H1 (cell line): Measurements from ENCODE around the gene DPYD. TPM values are rescaled to one million over a fixed set of nuclear protein-coding genes. Genes with fewer than 3 reads are reported as not detected.

ENCODE experiments used
- CTCF ChIA-PET: fragments of 300-600 bp; sonication (Branson Sonifier 250); formaldehyde crosslinking; loops from one replicate; lab custom pipeline; 2021; ENCODE audit not compliant: partially characterized antibody; lab: Charles Lee
- POLR2A ChIA-PET: fragments of 300-600 bp; sonication (Branson Sonifier 250); formaldehyde crosslinking; loops from one replicate; lab custom pipeline; 2021; ENCODE audit warnings: inconsistent platforms; ENCODE audit not compliant: partially characterized antibody; lab: Charles Lee
- DNase-seq, 2 experiments: peaks; one replicate each; pipeline versions ENCODE4 v3.0.0 to v3.0.0-alpha.2; 2010 to 2022; ENCODE audit warnings: low spot score in 2 of 2, low read depth in 1 of 2, mixed read lengths in 1 of 2
- FAIRE-seq: peaks from 2 replicates; lab custom pipeline; 2011; peaks lifted over from hg19 to GRCh38; lab: Jason Lieb, UNC
- H2AFZ ChIP-seq: 2 replicates; pipeline ENCODE4 v1.8.1; 2012; ENCODE audit warnings: low read length, inconsistent platforms
- H2AK5ac ChIP-seq: 2 replicates; pipeline ENCODE4 v1.6.1; 2013; ENCODE audit warnings: low read depth, low read length
- H2BK120ac ChIP-seq: replicated peaks from 2 replicates; pipeline ENCODE3; 2013; ENCODE audit warnings: low read depth, low read length, inconsistent platforms
- H2BK12ac ChIP-seq: 2 replicates; pipeline ENCODE4 v1.6.1; 2013; ENCODE audit warnings: low read depth, low read length
- H2BK15ac ChIP-seq: 2 replicates; pipeline ENCODE4 v1.6.1; 2013; ENCODE audit warnings: low read length
- H2BK20ac ChIP-seq: 2 replicates; pipeline ENCODE4 v1.6.1; 2013; ENCODE audit warnings: low read length
- H2BK5ac ChIP-seq: 2 replicates; pipeline ENCODE4 v1.6.1; 2013; ENCODE audit warnings: low read depth, low read length
- H3K14ac ChIP-seq: 2 replicates; pipeline ENCODE4 v1.6.1; 2013; ENCODE audit warnings: inconsistent platforms; ENCODE audit not compliant: insufficient read length
- H3K18ac ChIP-seq: 2 replicates; pipeline ENCODE4 v1.6.1; 2013; ENCODE audit warnings: low read length; ENCODE audit errors: extremely low read depth
- H3K23ac ChIP-seq: 2 replicates; pipeline ENCODE4 v1.6.1; 2013; ENCODE audit warnings: inconsistent platforms; ENCODE audit not compliant: insufficient read length
- H3K23me2 ChIP-seq: 2 replicates; pipeline ENCODE4 v1.6.1; 2013; ENCODE audit warnings: low read depth, low read length
- H3K27ac ChIP-seq: 2 replicates; pipeline ENCODE4 v1.6.1; 2011; ENCODE audit warnings: low read depth, low read length, inconsistent platforms
- H3K27me3 ChIP-seq, 4 experiments: replicated peaks in 1 of 4; 1 replicate in 1 of 4; 2 replicates in 3 of 4; pipeline versions ENCODE4 v1.6.1 to v1.8.1; 2011 to 2013; ENCODE audit warnings: low read length in 3 of 4, mild to moderate bottlenecking in 3 of 4, inconsistent platforms in 2 of 4, mixed read lengths in 2 of 4, moderate library complexity in 1 of 4; ENCODE audit not compliant: control insufficient read depth in 3 of 4, insufficient read depth in 3 of 4; ENCODE audit errors: extremely low read depth in 1 of 4
- H3K36me3 ChIP-seq, 4 experiments: 2 replicates each; pipeline versions ENCODE4 v1.6.1 to v1.8.1; 2011 to 2013; ENCODE audit warnings: mild to moderate bottlenecking in 4 of 4, low read length in 3 of 4, moderate library complexity in 2 of 4, control low read depth in 1 of 4, inconsistent platforms in 1 of 4; ENCODE audit not compliant: insufficient read depth in 4 of 4, control insufficient read depth in 2 of 4
- H3K4ac ChIP-seq: replicated peaks from 2 replicates; pipeline ENCODE3; 2013; ENCODE audit warnings: low read length, low read depth, mixed read lengths, inconsistent platforms; ENCODE audit not compliant: insufficient read length
- H3K4me1 ChIP-seq, 4 experiments: replicated peaks in 1 of 4; 1 replicate in 1 of 4; 2 replicates in 3 of 4; pipeline versions ENCODE4 v1.6.1 to v1.8.1; 2011 to 2013; ENCODE audit warnings: low read length in 3 of 4, inconsistent platforms in 2 of 4, mixed read lengths in 1 of 4; ENCODE audit not compliant: insufficient read depth in 4 of 4, control insufficient read depth in 3 of 4
- H3K4me2 ChIP-seq, 2 experiments: 2 replicates each; pipeline versions ENCODE4 v1.6.1 to v1.8.1; 2011 to 2013; ENCODE audit warnings: low read depth in 2 of 2, low read length in 2 of 2, control low read depth in 1 of 2, inconsistent platforms in 1 of 2, mild to moderate bottlenecking in 1 of 2; ENCODE audit not compliant: insufficient read depth in 1 of 2
- H3K4me3 ChIP-seq, 4 experiments: fragments of 200-600, 300-600 bp in 1 of 4; sonication (generic), shearing (Covaris generic), sonication (Bioruptor Twin) in 1 of 4; 2 replicates each; pipeline versions ENCODE4 v1.5.1 to v1.8.1; 2011 to 2016; ENCODE audit warnings: low read length in 4 of 4, low read depth in 3 of 4, control low read depth in 2 of 4, inconsistent platforms in 2 of 4, mild to moderate bottlenecking in 2 of 4, mixed read lengths in 1 of 4, moderate library complexity in 1 of 4; ENCODE audit not compliant: insufficient read depth in 2 of 4; ENCODE audit errors: extremely low read depth in 1 of 4
- H3K56ac ChIP-seq: replicated peaks from 2 replicates; pipeline ENCODE3; 2013; ENCODE audit warnings: low read depth, mild to moderate bottlenecking, mixed read lengths, low read length, inconsistent platforms; ENCODE audit not compliant: insufficient read length
- H3K79me1 ChIP-seq: 2 replicates; pipeline ENCODE4 v1.6.1; 2013; ENCODE audit warnings: low read depth, low read length, control low read depth
- H3K79me2 ChIP-seq, 2 experiments: 2 replicates each; pipeline versions ENCODE4 v1.6.1 to v1.8.1; 2012 to 2013; ENCODE audit warnings: low read length in 2 of 2, mild to moderate bottlenecking in 2 of 2, inconsistent platforms in 1 of 2; ENCODE audit not compliant: insufficient read depth in 2 of 2, control insufficient read depth in 1 of 2
- H3K9ac ChIP-seq, 4 experiments: replicated peaks in 1 of 4; 1 replicate in 1 of 4; 2 replicates in 3 of 4; pipeline versions ENCODE4 v1.6.1 to v1.8.1; 2011 to 2013; ENCODE audit warnings: low read depth in 3 of 4, low read length in 3 of 4, control low read depth in 2 of 4, mild to moderate bottlenecking in 2 of 4, moderate library complexity in 2 of 4, inconsistent platforms in 1 of 4; ENCODE audit errors: extremely low read depth in 1 of 4
- H3K9me3 ChIP-seq, 2 experiments: 2 replicates each; pipeline versions ENCODE4 v1.6.1 to v1.8.1; 2012 to 2013; ENCODE audit warnings: mild to moderate bottlenecking in 2 of 2, moderate library complexity in 2 of 2, control low read depth in 1 of 2, inconsistent platforms in 1 of 2, low read depth in 1 of 2, low read length in 1 of 2, mixed read lengths in 1 of 2; ENCODE audit not compliant: insufficient read depth in 2 of 2
- H4K20me1 ChIP-seq, 2 experiments: replicated peaks in 1 of 2; 2 replicates each; pipeline versions ENCODE3 to v1.8.1; 2011 to 2013; ENCODE audit warnings: inconsistent platforms in 2 of 2, low read length in 2 of 2, mild to moderate bottlenecking in 1 of 2; ENCODE audit not compliant: insufficient read depth in 2 of 2, control insufficient read depth in 1 of 2
- H4K5ac ChIP-seq: 2 replicates; pipeline ENCODE4 v1.6.1; 2013; ENCODE audit warnings: low read length, low read depth, mixed read lengths, inconsistent platforms; ENCODE audit not compliant: insufficient read length
- H4K8ac ChIP-seq: 2 replicates; pipeline ENCODE4 v1.8.0; 2013; ENCODE audit warnings: mild to moderate bottlenecking, moderate library complexity, low read length, inconsistent platforms; ENCODE audit not compliant: insufficient read depth; ENCODE audit errors: extremely low read depth
- H4K91ac ChIP-seq: replicated peaks from 2 replicates; pipeline ENCODE3; 2013; ENCODE audit warnings: low read length, mixed read lengths, inconsistent platforms; ENCODE audit not compliant: insufficient read length
- CHD1 ChIP-seq: IDR thresholded peaks from 2 replicates; pipeline ENCODE4 v1.6.1; 2012; ENCODE audit warnings: low read depth, low read length, improper control_type of control experiment
- EZH2 ChIP-seq: fragments of 200-600 bp; sonication (generic); IDR thresholded peaks from 2 replicates; pipeline ENCODE4 v1.7.1; 2012; ENCODE audit warnings: low read depth, mild to moderate bottlenecking, moderate library complexity, low read length, inconsistent platforms; ENCODE audit not compliant: severe bottlenecking
- NRF1 ChIP-seq: IDR thresholded peaks from 2 replicates; pipeline ENCODE4 v1.6.1; 2011; ENCODE audit warnings: mild to moderate bottlenecking, low read depth, low read length, improper control_type of control experiment
- POLR2A ChIP-seq, 2 experiments: IDR thresholded peaks; 1 replicate in 1 of 2; 2 replicates in 1 of 2; pipeline ENCODE4 v1.6.1; 2011; ENCODE audit warnings: low read depth in 2 of 2, low read length in 2 of 2, mild to moderate bottlenecking in 2 of 2; ENCODE audit errors: control extremely low read depth in 1 of 2
- RAD21 ChIP-seq, 2 experiments: IDR thresholded peaks in 1 of 2; conservative IDR thresholded peaks in 1 of 2; 2 replicates each; pipeline ENCODE4 v1.6.1; 2011; ENCODE audit warnings: low read depth in 2 of 2, low read length in 2 of 2, improper control_type of control experiment in 1 of 2, inconsistent platforms in 1 of 2, mild to moderate bottlenecking in 1 of 2, moderate library complexity in 1 of 2
- RBBP5 ChIP-seq: IDR thresholded peaks from 2 replicates; pipeline ENCODE4 v1.7.1; 2012; ENCODE audit warnings: low read depth, mild to moderate bottlenecking, inconsistent platforms, low read length, moderate library complexity, borderline replicate concordance
- WGBS, 2 experiments: shearing (Covaris generic) in 1 of 2; methylation state at CpG; one replicate each; pipeline versions ENCODE4 v1.1.6 to v1.1.7; 2013 to 2015; ENCODE audit warnings: low lambda C conversion rate in 2 of 2, mixed read lengths in 2 of 2, inconsistent platforms in 1 of 2, low coverage in 1 of 2, missing lambda C conversion rate in 1 of 2; ENCODE audit not compliant: insufficient replicate concordance in 2 of 2, insufficient coverage in 1 of 2, insufficient read length in 1 of 2; ENCODE audit errors: extremely low coverage in 1 of 2, missing lambda C conversion rate in 1 of 2; 5-methylcytosine and 5-hydroxymethylcytosine counted together
- polyA plus RNA-seq, 7 experiments: library from polyadenylated mRNA; depleted of rRNA in 3 of 7; stranded (reverse) in 5 of 7; unstranded in 2 of 7; fragments of >200 nt in 5 of 7; fragments of 200-250 nt in 2 of 7; gene quantifications; 1 replicate in 5 of 7; 2 replicates in 1 of 7; 4 replicates in 1 of 7; pipeline versions ENCODE4 v1.2.1 to v1.2.3, GENCODE V29; 2011 to 2013; ENCODE audit warnings: missing spikeins in 2 of 7, mixed read lengths in 2 of 7
- total RNA-seq: library from RNA; stranded (reverse); fragmentation: NEBNext Ultra II Directional; extraction: Animal tissue kit (Norgen Biotek cat#: 25700); gene quantifications from 2 replicates; pipeline ENCODE4 v1.2.1, GENCODE V29; 2021
- TF ChIP-seq, protein P1 (sequence below): IDR thresholded peaks from 2 replicates; pipeline ENCODE4 v1.6.1; 2012; ENCODE audit warnings: low read length, inconsistent platforms

DPYD gene
- total and polyA plus RNA-seq, 2 of the 8 experiments (the other 6 are each of a cell fraction or from before 2014, with no cell fraction given), result 0.29 to 0.73 TPM

- CTCF ChIA-PET, result no interaction called here
- H4K91ac ChIP-seq, result no peak overlapping the region
- TF ChIP-seq RAD21 (IDR thresholded peaks at IDR 0.05 in 1 of 2, conservative IDR thresholded peaks at IDR 0.05 in 1 of 2; ENCODE audit: low read depth in 2 of 2, low read length in 2 of 2), result no peak
- no peak for TF ChIP-seq CHD1
- no peak for TF ChIP-seq RBBP5
- TF ChIP-seq POLR2A (IDR thresholded peaks at IDR 0.05; ENCODE audit: control extremely low read depth in 1 of 2, low read depth in 2 of 2, low read length in 2 of 2), result no peak
- TF ChIP-seq EZH2, result no peak
- TF ChIP-seq NRF1, result no peak
- TF ChIP-seq, protein P1, sequence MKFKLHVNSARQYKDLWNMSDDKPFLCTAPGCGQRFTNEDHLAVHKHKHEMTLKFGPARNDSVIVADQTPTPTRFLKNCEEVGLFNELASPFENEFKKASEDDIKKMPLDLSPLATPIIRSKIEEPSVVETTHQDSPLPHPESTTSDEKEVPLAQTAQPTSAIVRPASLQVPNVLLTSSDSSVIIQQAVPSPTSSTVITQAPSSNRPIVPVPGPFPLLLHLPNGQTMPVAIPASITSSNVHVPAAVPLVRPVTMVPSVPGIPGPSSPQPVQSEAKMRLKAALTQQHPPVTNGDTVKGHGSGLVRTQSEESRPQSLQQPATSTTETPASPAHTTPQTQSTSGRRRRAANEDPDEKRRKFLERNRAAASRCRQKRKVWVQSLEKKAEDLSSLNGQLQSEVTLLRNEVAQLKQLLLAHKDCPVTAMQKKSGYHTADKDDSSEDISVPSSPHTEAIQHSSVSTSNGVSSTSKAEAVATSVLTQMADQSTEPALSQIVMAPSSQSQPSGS, result no peak
- no peak overlapping the region for H3K4me3 ChIP-seq
- no peak overlapping the region for H2AFZ ChIP-seq
- no peak overlapping the region for H3K27ac ChIP-seq
- H4K5ac ChIP-seq, result no peak overlapping the region
- no peak for DNase-seq
- H3K23me2 ChIP-seq, result no peaks in the 10 kb centered on the region
- H3K9me3 ChIP-seq, result peaks cover 8 to 10% of the 10 kb centered on the region in 2 experiments; a peak in 3 of 4 replicates
- no peaks in the 10 kb centered on the region for H3K27me3 ChIP-seq
- no peak overlapping the region for H3K23ac ChIP-seq
- no peaks in the 10 kb centered on the region for H4K20me1 ChIP-seq
- no peak overlapping the region for H2BK5ac ChIP-seq
- FAIRE-seq, result no peak
- H3K79me2 ChIP-seq, result no peaks in the 10 kb centered on the region
- H2BK15ac ChIP-seq, result no peak overlapping the region
- no peaks in the 10 kb centered on the region for H3K4me1 ChIP-seq
- H3K14ac ChIP-seq, result no peak overlapping the region
- no peak overlapping the region for H4K8ac ChIP-seq
- H2BK12ac ChIP-seq, result no peak overlapping the region
- POLR2A ChIA-PET, result no interaction called here
- no peak overlapping the region for H3K4me2 ChIP-seq
- no peaks in the 10 kb centered on the region; a peak in 1 of 8 replicates for H3K36me3 ChIP-seq
- H2AK5ac ChIP-seq, result no peak overlapping the region
- H3K56ac ChIP-seq, result no peak overlapping the region
- H3K79me1 ChIP-seq, result no peaks in the 10 kb centered on the region
- H3K9ac ChIP-seq, result no peak overlapping the region
- H2BK120ac ChIP-seq, result no peak overlapping the region
- H3K18ac ChIP-seq, result no peak overlapping the region
- no peak overlapping the region for H3K4ac ChIP-seq
- no peak overlapping the region for H2BK20ac ChIP-seq
- WGBS, 2 experiments, result 82% methylated on average over 1 of the region's 1 CpG; no CpG with 5 or more reads in 1 of the 2 experiments
These were observed 564.5 kb downstream of the DPYD start for GRCh38 chr1:97356309-97356708.
